Testis (tissue), 2 donors: Measurements from ENCODE around the gene RNASEH2A.

Experiments used
- CTCF ChIP-seq, 3 experiments: fragments of 450-650 bp in 2 of 3; fragments of 200-600 bp in 1 of 3; sonication (generic) in 1 of 3; IDR thresholded peaks; one replicate each; pipeline ENCODE4 v1.5.1; 2016 to 2019; ENCODE audit warnings: antibody characterized with exemption in 3 of 3, mild to moderate bottlenecking in 2 of 3, moderate library complexity in 1 of 3
- POLR2A ChIP-seq: fragments of 450-650 bp; IDR thresholded peaks from one replicate; pipeline ENCODE4 v1.6.1; 2017; ENCODE audit warnings: antibody characterized with exemption, mild to moderate bottlenecking, moderate library complexity

GRCh38 chr19:12815088-12815487 is 8.7 kb downstream of the RNASEH2A start:
- TF ChIP-seq POLR2A (no peak), CTCF (IDR thresholded peaks at IDR 0.05) (no peak)
